ENCODE measurements around the gene SLC9A8.

GRCh38 chr20:49785149-49785851, 27.3 kb upstream of the SLC9A8 start:
- no peak for TF ChIP-seq CTCF (IDR thresholded peaks at IDR 0.05 in 2 of 3, conservative IDR thresholded peaks at IDR 0.05 in 1 of 3; ENCODE audit: borderline replicate concordance in 1 of 3, insufficient read depth in 1 of 3, low read depth in 2 of 3, low read length in 2 of 3)
- TF ChIP-seq POLR2AphosphoS5 (IDR thresholded peaks at IDR 0.05; ENCODE audit: low read depth, low read length): no peak
- TF ChIP-seq, protein P1, sequence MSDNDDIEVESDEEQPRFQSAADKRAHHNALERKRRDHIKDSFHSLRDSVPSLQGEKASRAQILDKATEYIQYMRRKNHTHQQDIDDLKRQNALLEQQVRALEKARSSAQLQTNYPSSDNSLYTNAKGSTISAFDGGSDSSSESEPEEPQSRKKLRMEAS (IDR thresholded peaks at IDR 0.05): no peak
- no peak for TF ChIP-seq POLR2A (IDR thresholded peaks at IDR 0.05; ENCODE audit: borderline replicate concordance, extremely low read depth, insufficient read depth, insufficient read length)
- no peak for TF ChIP-seq CEBPB (IDR thresholded peaks at IDR 0.05; ENCODE audit: low read depth)
